ENCODE data around the gene CYP27A1. TPM values are rescaled to one million over a fixed set of nuclear protein-coding genes. Genes with fewer than 3 reads are reported as not detected.

CYP27A1 gene
- total and polyA plus RNA-seq, 9 of the 15 experiments (the other 6 are each of a cell fraction or from before 2014, with no cell fraction given) = 0.20 TPM; not detected in 8

DNA sequence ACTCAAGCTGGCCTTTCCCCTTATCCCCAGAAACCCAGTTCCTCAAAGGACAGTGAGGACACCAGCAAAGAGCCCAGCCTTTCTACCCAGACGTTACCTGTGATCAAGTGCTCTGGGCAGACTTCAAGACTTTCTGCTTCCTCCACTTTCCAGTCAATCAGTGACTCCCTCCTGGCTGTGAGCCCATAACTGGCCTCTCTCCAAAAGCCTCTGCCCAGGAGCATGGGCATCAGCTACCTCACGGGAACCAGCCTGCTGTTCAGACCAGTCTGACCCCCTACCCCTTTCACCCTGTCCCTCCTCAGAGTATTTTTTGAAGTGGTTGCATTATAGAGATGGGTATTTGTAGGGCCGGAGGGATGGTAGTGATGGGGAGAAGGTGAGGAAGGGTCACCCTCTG lies 27.7 kb upstream of the CYP27A1 start:
- H3K9ac ChIP-seq (ENCODE audit: insufficient read depth in 1 of 2, low read depth in 2 of 2, low read length in 2 of 2) = no peak overlapping the region
- in situ Hi-C loops (cut with MboI) = no loop called here

GRCh38 chr2:218754781-218755180 lies 27.2 kb upstream of the CYP27A1 start:
- no peak for DNase-seq (ENCODE audit: extremely low read depth in 1 of 4, low spot score in 3 of 4)
- ATAC-seq = no peak
- ChIA-PET CTCF (ENCODE audit: low intra/inter-chr PET ratio) (no interaction called here), POLR2A (no interaction called here)
- BruUV-seq (replicated peaks) = no TSS peak
- Histone ChIP-seq H3K9me1 (ENCODE audit: control insufficient read depth, insufficient read depth, low read length) (no peaks in the 10 kb centered on the region), H2AFZ (ENCODE audit: low read depth, low read length) (no peak overlapping the region), H3K4me2 (ENCODE audit: insufficient read depth, low read length) (no peak overlapping the region), H3K4me3 (no peak overlapping the region), H3K27ac (ENCODE audit: extremely low read depth, low read depth, low read length) (no peak overlapping the region), H3K9ac (ENCODE audit: insufficient read depth in 1 of 2, low read depth in 2 of 2, low read length in 2 of 2) (no peak overlapping the region), H3K4me1 (replicated peaks in 1 of 2; ENCODE audit: control insufficient read depth in 2 of 2, insufficient read depth in 2 of 2, low read length in 2 of 2) (no peaks in the 10 kb centered on the region), H3K27me3 (ENCODE audit: control insufficient read depth in 2 of 2, insufficient read depth in 2 of 2, low read length in 2 of 2) (no peaks in the 10 kb centered on the region), H4K20me1 (replicated peaks; ENCODE audit: control insufficient read depth, insufficient read depth, low read length) (no peaks in the 10 kb centered on the region), H3K79me2 (ENCODE audit: control insufficient read depth, insufficient read depth, low read length) (no peaks in the 10 kb centered on the region), H3K36me3 (ENCODE audit: control insufficient read depth, insufficient read depth, low read length) (peaks cover 47% of the 10 kb centered on the region; the same call in 1 of the 3 replicates), H3K9me3 (replicated peaks; ENCODE audit: control insufficient read depth, insufficient read depth, low read depth, low read length) (no peaks in the 10 kb centered on the region)
- 95% methylated on average over 7 of the region's 7 CpGs for WGBS (ENCODE audit: insufficient coverage, low coverage, missing lambda C conversion rate)
- intact Hi-C loops (cut with micrococcal nuclease) (no loop called here), in situ Hi-C loops (cut with MboI) (no loop called here)
- no peak for FAIRE-seq
- TF ChIP-seq SIN3B (IDR thresholded peaks at IDR 0.05; ENCODE audit: low read depth) = no peak
- TF ChIP-seq ZKSCAN1 (IDR thresholded peaks at IDR 0.05; ENCODE audit: low read depth, low read length) = no peak
- no peak for TF ChIP-seq ZNF551 (CRISPR knock-in tag; IDR thresholded peaks at IDR 0.05)
- no peak for TF ChIP-seq NFXL1 (CRISPR knock-in tag; IDR thresholded peaks at IDR 0.05)
- no peak for TF ChIP-seq HNRNPH1 (optimal IDR thresholded peaks at IDR 0.05; ENCODE audit: low read depth, low read length)
- no peak for TF ChIP-seq SNIP1 (IDR thresholded peaks at IDR 0.05; ENCODE audit: low read depth)
- TF ChIP-seq TCFL5 (CRISPR knock-in tag; conservative IDR thresholded peaks at IDR 0.05) = no peak
- TF ChIP-seq, protein P1, sequence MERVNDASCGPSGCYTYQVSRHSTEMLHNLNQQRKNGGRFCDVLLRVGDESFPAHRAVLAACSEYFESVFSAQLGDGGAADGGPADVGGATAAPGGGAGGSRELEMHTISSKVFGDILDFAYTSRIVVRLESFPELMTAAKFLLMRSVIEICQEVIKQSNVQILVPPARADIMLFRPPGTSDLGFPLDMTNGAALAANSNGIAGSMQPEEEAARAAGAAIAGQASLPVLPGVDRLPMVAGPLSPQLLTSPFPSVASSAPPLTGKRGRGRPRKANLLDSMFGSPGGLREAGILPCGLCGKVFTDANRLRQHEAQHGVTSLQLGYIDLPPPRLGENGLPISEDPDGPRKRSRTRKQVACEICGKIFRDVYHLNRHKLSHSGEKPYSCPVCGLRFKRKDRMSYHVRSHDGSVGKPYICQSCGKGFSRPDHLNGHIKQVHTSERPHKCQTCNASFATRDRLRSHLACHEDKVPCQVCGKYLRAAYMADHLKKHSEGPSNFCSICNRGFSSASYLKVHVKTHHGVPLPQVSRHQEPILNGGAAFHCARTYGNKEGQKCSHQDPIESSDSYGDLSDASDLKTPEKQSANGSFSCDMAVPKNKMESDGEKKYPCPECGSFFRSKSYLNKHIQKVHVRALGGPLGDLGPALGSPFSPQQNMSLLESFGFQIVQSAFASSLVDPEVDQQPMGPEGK (CRISPR knock-in tag; IDR thresholded peaks at IDR 0.05; ENCODE audit: borderline replicate concordance) = no peak
- no peak for TF ChIP-seq CBX8 (IDR thresholded peaks at IDR 0.05; ENCODE audit: borderline replicate concordance, extremely low read depth, low read depth, low read length, poor library complexity, severe bottlenecking)
- no peak for TF ChIP-seq ZNF75A (CRISPR knock-in tag; IDR thresholded peaks at IDR 0.05)

More for the DNA sequence above, 27.7 kb upstream of the CYP27A1 start:
- POLR2A ChIA-PET = no interaction called here
- CTCF ChIA-PET (ENCODE audit: low intra/inter-chr PET ratio) = no interaction called here
- TF ChIP-seq, protein P2, sequence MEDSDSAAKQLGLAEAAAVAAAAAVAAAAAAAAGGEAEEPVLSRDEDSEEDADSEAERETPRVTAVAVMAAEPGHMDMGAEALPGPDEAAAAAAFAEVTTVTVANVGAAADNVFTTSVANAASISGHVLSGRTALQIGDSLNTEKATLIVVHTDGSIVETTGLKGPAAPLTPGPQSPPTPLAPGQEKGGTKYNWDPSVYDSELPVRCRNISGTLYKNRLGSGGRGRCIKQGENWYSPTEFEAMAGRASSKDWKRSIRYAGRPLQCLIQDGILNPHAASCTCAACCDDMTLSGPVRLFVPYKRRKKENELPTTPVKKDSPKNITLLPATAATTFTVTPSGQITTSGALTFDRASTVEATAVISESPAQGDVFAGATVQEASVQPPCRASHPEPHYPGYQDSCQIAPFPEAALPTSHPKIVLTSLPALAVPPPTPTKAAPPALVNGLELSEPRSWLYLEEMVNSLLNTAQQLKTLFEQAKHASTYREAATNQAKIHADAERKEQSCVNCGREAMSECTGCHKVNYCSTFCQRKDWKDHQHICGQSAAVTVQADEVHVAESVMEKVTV (CRISPR knock-in tag; IDR thresholded peaks at IDR 0.05) = no peak
- TF ChIP-seq ZNF436 (CRISPR knock-in tag; IDR thresholded peaks at IDR 0.05) (no peak), ZNF3 (CRISPR knock-in tag; IDR thresholded peaks at IDR 0.05) (no peak), ZNF24 (IDR thresholded peaks at IDR 0.05) (no peak), ZNF76 (CRISPR knock-in tag; IDR thresholded peaks at IDR 0.05; ENCODE audit: borderline replicate concordance) (no peak), SNIP1 (IDR thresholded peaks at IDR 0.05; ENCODE audit: low read depth) (no peak)
- DNase-seq (ENCODE audit: extremely low read depth in 1 of 4, low spot score in 3 of 4) (no peak), FAIRE-seq (no peak), ATAC-seq (no peak)
- no peak overlapping the region for H2AFZ ChIP-seq (ENCODE audit: low read depth, low read length)
- no peaks in the 10 kb centered on the region for H3K9me1 ChIP-seq (ENCODE audit: control insufficient read depth, insufficient read depth, low read length)
- whole genome bisulfite sequencing (ENCODE audit: insufficient coverage, low coverage, missing lambda C conversion rate) = 81% methylated on average over 3 of the region's 3 CpGs
- BruUV-seq (replicated peaks) = no TSS peak
- H4K20me1 ChIP-seq (replicated peaks; ENCODE audit: control insufficient read depth, insufficient read depth, low read length) = no peaks in the 10 kb centered on the region
- H3K27ac ChIP-seq (ENCODE audit: extremely low read depth, low read depth, low read length) = no peak overlapping the region
- no peak overlapping the region for H3K4me2 ChIP-seq (ENCODE audit: insufficient read depth, low read length)
- no peak overlapping the region for H3K4me3 ChIP-seq
- no peaks in the 10 kb centered on the region for H3K4me1 ChIP-seq (replicated peaks in 1 of 2; ENCODE audit: control insufficient read depth in 2 of 2, insufficient read depth in 2 of 2, low read length in 2 of 2)
- peaks cover 51% of the 10 kb centered on the region; the same call in 1 of the 3 replicates for H3K36me3 ChIP-seq (ENCODE audit: control insufficient read depth, insufficient read depth, low read length)
- H3K27me3 ChIP-seq (ENCODE audit: control insufficient read depth in 2 of 2, insufficient read depth in 2 of 2, low read length in 2 of 2) = no peaks in the 10 kb centered on the region
- no peaks in the 10 kb centered on the region for H3K79me2 ChIP-seq (ENCODE audit: control insufficient read depth, insufficient read depth, low read length)
- no peaks in the 10 kb centered on the region for H3K9me3 ChIP-seq (replicated peaks; ENCODE audit: control insufficient read depth, insufficient read depth, low read depth, low read length)
- intact Hi-C loops (cut with micrococcal nuclease) = no loop called here

All from K562 (cell line).